Astrocyte (in vitro differentiated cells and primary cell): ENCODE measurements around the gene TICAM1. TPM values are rescaled to one million over a fixed set of nuclear protein-coding genes. Genes with fewer than 3 reads are reported as not detected.
A peak's percentile ranks its signal among the peaks of the same experiment; 100 is the strongest.
"Not testable (repeated sequence)": the region's sequence is repeated elsewhere in the genome, so short reads cannot be mapped to it uniquely, and the experiment has no call there.

Source experiments
- DNase-seq: peaks from one replicate; pipeline ENCODE4 v3.0.0-alpha.2; 2010; ENCODE audit warnings: low read depth
- FAIRE-seq: peaks from 2 replicates; lab custom pipeline; 2011; peaks lifted over from hg19 to GRCh38; lab: Jason Lieb, UNC
- H2AFZ ChIP-seq: 2 replicates; pipeline ENCODE4 v1.6.0; 2012; ENCODE audit warnings: low read depth, low read length, inconsistent platforms
- H3K27ac ChIP-seq: 2 replicates; pipeline ENCODE4 v1.5.1; 2011; ENCODE audit warnings: low read depth, low read length, inconsistent platforms
- H3K27me3 ChIP-seq: 2 replicates; pipeline ENCODE4 v1.6.0; 2011; ENCODE audit warnings: low read length, inconsistent platforms; ENCODE audit not compliant: insufficient read depth
- H3K36me3 ChIP-seq: 2 replicates; pipeline ENCODE4 v1.5.1; 2011; ENCODE audit warnings: low read length, inconsistent platforms; ENCODE audit not compliant: insufficient read depth
- H3K4me1 ChIP-seq: 2 replicates; pipeline ENCODE4 v1.5.1; 2011; ENCODE audit warnings: low read length, inconsistent platforms; ENCODE audit not compliant: insufficient read depth
- H3K4me2 ChIP-seq: 2 replicates; pipeline ENCODE4 v1.6.0; 2012; ENCODE audit warnings: low read length, inconsistent platforms
- H3K4me3 ChIP-seq: 2 replicates; pipeline ENCODE4 v1.5.1; 2011; ENCODE audit warnings: low read depth, mild to moderate bottlenecking, low read length, inconsistent platforms; ENCODE audit not compliant: insufficient read depth
- H3K79me2 ChIP-seq: 2 replicates; pipeline ENCODE4 v1.6.0; 2012; ENCODE audit warnings: mild to moderate bottlenecking, low read length, inconsistent platforms; ENCODE audit not compliant: insufficient read depth
- H3K9ac ChIP-seq: 2 replicates; pipeline ENCODE4 v1.6.0; 2012; ENCODE audit warnings: mild to moderate bottlenecking, low read length, inconsistent platforms
- H3K9me3 ChIP-seq: 2 replicates; pipeline ENCODE4 v1.5.1; 2012; ENCODE audit warnings: low read depth, mild to moderate bottlenecking, low read length, inconsistent platforms; ENCODE audit not compliant: insufficient read depth
- H4K20me1 ChIP-seq: 2 replicates; pipeline ENCODE4 v1.6.0; 2012; ENCODE audit warnings: low read length, inconsistent platforms; ENCODE audit not compliant: insufficient read depth
- H3K27ac Mint-ChIP-seq: one replicate; pipeline ENCODE4 v1.8.0; 2021; ENCODE audit warnings: mild to moderate bottlenecking, mixed read lengths; ENCODE audit not compliant: unreplicated experiment
- H3K27me3 Mint-ChIP-seq: one replicate; pipeline ENCODE4 v1.8.0; 2021; ENCODE audit warnings: low read depth, mixed read lengths; ENCODE audit not compliant: unreplicated experiment
- H3K36me3 Mint-ChIP-seq: one replicate; pipeline ENCODE4 v1.8.0; 2021; ENCODE audit warnings: low read depth, mixed read lengths; ENCODE audit not compliant: unreplicated experiment
- H3K4me1 Mint-ChIP-seq: one replicate; pipeline ENCODE4 v1.8.0; 2021; ENCODE audit warnings: low read depth, mixed read lengths; ENCODE audit not compliant: unreplicated experiment
- H3K4me3 Mint-ChIP-seq: one replicate; pipeline ENCODE4 v1.8.0; 2021; ENCODE audit warnings: mild to moderate bottlenecking, moderate library complexity, mixed read lengths; ENCODE audit not compliant: unreplicated experiment
- H3K9me3 Mint-ChIP-seq: one replicate; pipeline ENCODE4 v1.8.0; 2021; ENCODE audit warnings: mild to moderate bottlenecking, mixed read lengths; ENCODE audit not compliant: unreplicated experiment
- CTCF ChIP-seq: IDR thresholded peaks from 2 replicates; pipeline ENCODE4 v1.5.1; 2011; ENCODE audit warnings: low read depth, mild to moderate bottlenecking, inconsistent platforms, low read length, moderate library complexity; ENCODE audit not compliant: insufficient read depth
- EZH2 ChIP-seq: IDR thresholded peaks from 2 replicates; pipeline ENCODE4 v1.6.1; 2012; ENCODE audit warnings: mild to moderate bottlenecking, low read length, inconsistent platforms; ENCODE audit not compliant: insufficient read depth
- total RNA-seq: library from RNA; stranded (reverse); gene quantifications from 2 replicates; pipeline ENCODE4 v1.2.1, GENCODE V29; 2021

TICAM1 gene
- total RNA-seq, 1 donor from 2014 or later, result 10.0 TPM

- Histone ChIP-seq H3K9ac (no peak overlapping the region), H3K4me1 (peaks cover 7% of the 10 kb centered on the region), H3K36me3 (peaks cover 34% of the 10 kb centered on the region), H4K20me1 (peaks cover 5% of the 10 kb centered on the region), H3K9me3 (no peaks in the 10 kb centered on the region), H2AFZ (no peak overlapping the region), H3K4me2 (no peak overlapping the region), H3K4me3 (no peak overlapping the region), H3K27me3 (no peaks in the 10 kb centered on the region), H3K27ac (no peak overlapping the region), H3K79me2 (no peaks in the 10 kb centered on the region)
- no peaks in the 10 kb centered on the region for H3K9me3 Mint-ChIP-seq
- FAIRE-seq, result no peak
- H3K27me3 Mint-ChIP-seq, result no peaks in the 10 kb centered on the region
- no peak for DNase-seq
- H3K4me1 Mint-ChIP-seq, result peaks cover 7% of the 10 kb centered on the region
- no peak for TF ChIP-seq CTCF
- no peak for TF ChIP-seq EZH2
- H3K36me3 Mint-ChIP-seq, result peaks cover 28% of the 10 kb centered on the region
- no peak overlapping the region for H3K27ac Mint-ChIP-seq
- no peak overlapping the region for H3K4me3 Mint-ChIP-seq
Observed at GRCh38 chr19:4843647-4843965, 12.1 kb upstream of the TICAM1 start.

- Histone ChIP-seq H3K36me3 (peaks cover 26% of the 10 kb centered on the region), H3K9me3 (no peaks in the 10 kb centered on the region), H3K4me3 (no peak overlapping the region), H3K4me1 (peaks cover 5% of the 10 kb centered on the region), H2AFZ (no peak overlapping the region), H3K79me2 (no peaks in the 10 kb centered on the region), H3K4me2 (no peak overlapping the region), H4K20me1 (no peaks in the 10 kb centered on the region), H3K27ac (no peak overlapping the region), H3K27me3 (no peaks in the 10 kb centered on the region), H3K9ac (no peak overlapping the region)
- H3K36me3 Mint-ChIP-seq, result peaks cover 35% of the 10 kb centered on the region
- H3K4me1 Mint-ChIP-seq, result peaks cover 7% of the 10 kb centered on the region
- H3K27me3 Mint-ChIP-seq, result no peaks in the 10 kb centered on the region
- H3K4me3 Mint-ChIP-seq, result no peak overlapping the region
- FAIRE-seq, result no peak
- TF ChIP-seq EZH2, result no peak
- TF ChIP-seq CTCF, result no peak
- DNase-seq, result no peak
- no peak overlapping the region for H3K27ac Mint-ChIP-seq
- H3K9me3 Mint-ChIP-seq, result no peaks in the 10 kb centered on the region
Observed at GRCh38 chr19:4839192-4839591, 7.7 kb upstream of the TICAM1 start.

GRCh38 chr19:4832776-4833175 is 1.3 kb upstream of the TICAM1 start:
- peaks cover 33% of the 10 kb centered on the region for H3K79me2 ChIP-seq
- FAIRE-seq (no peak), DNase-seq (no peak)
- H3K4me1 ChIP-seq, result peaks cover 11% of the 10 kb centered on the region
- H3K9ac ChIP-seq, result no peak overlapping the region
- no peak overlapping the region for H3K4me2 ChIP-seq
- no peaks in the 10 kb centered on the region for H3K27me3 Mint-ChIP-seq
- TF ChIP-seq EZH2 (no peak), CTCF (no peak)
- no peak overlapping the region for H3K27ac Mint-ChIP-seq
- H3K4me3 ChIP-seq, result no peak overlapping the region
- no peak overlapping the region for H3K27ac ChIP-seq
- H3K4me1 Mint-ChIP-seq, result no peaks in the 10 kb centered on the region
- no peak overlapping the region for H2AFZ ChIP-seq
- no peaks in the 10 kb centered on the region for H3K9me3 ChIP-seq
- peaks cover 23% of the 10 kb centered on the region for H4K20me1 ChIP-seq
- H3K36me3 ChIP-seq, result peaks cover 5% of the 10 kb centered on the region
- H3K4me3 Mint-ChIP-seq, result no peak overlapping the region
- no peaks in the 10 kb centered on the region for H3K9me3 Mint-ChIP-seq
- H3K27me3 ChIP-seq, result no peaks in the 10 kb centered on the region
- peaks cover 7% of the 10 kb centered on the region for H3K36me3 Mint-ChIP-seq

- Histone ChIP-seq H3K9ac (peak overlapping the region; percentile 89), H4K20me1 (peaks cover 25% of the 10 kb centered on the region), H2AFZ (peak overlapping the region; percentile 84), H3K79me2 (peaks cover 35% of the 10 kb centered on the region), H3K27ac (peak overlapping the region; percentile 64), H3K4me2 (peak overlapping the region; percentile 100), H3K4me3 (peak overlapping the region; percentile 73), H3K4me1 (peaks cover 11% of the 10 kb centered on the region)
- not testable (repeated sequence) for H3K4me1 Mint-ChIP-seq, H3K27ac Mint-ChIP-seq, H3K36me3 ChIP-seq, H3K36me3 Mint-ChIP-seq, H3K27me3 Mint-ChIP-seq, DNase-seq, H3K27me3 ChIP-seq, FAIRE-seq, H3K9me3 ChIP-seq, H3K9me3 Mint-ChIP-seq
- peak overlapping the region; percentile 76 for H3K4me3 Mint-ChIP-seq
Observed at GRCh38 chr19:4831979-4832340, 448 bp upstream of the TICAM1 start.
